ENCODE measurements around the gene CDK16.
"Not testable (repeated sequence)": the region's sequence is repeated elsewhere in the genome, so short reads cannot be mapped to it uniquely, and the experiment has no call there.

Gene CDK16

DNA sequence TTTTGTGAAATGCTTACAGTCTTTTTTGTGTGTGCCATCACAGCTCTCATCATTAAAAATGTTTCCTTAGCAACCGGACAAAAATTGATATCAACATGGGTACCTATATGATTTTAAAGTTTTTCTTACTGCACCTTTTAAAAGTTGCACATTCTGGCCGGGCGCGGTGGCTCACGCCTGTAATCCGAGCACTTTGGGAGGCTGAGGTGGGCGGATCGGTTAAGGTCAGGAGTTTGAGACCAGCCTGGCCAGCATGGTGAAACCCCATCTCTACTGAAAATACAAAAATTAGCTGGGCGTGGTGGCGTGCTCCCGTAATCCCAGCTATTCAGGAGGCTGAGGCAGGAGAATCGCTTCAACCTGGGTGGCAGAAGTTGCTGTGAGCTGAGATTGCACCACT, 39.1 kb downstream of the CDK16 start:
- DNase-seq, result not testable (repeated sequence)

GRCh38 chrX:47264483-47265173, 46.1 kb downstream of the CDK16 start:
- no peak for DNase-seq

GRCh38 chrX:47266643-47267042, 48.2 kb downstream of the CDK16 start:
- no peak for DNase-seq

- DNase-seq, result no peak
These were observed 53.5 kb downstream of the CDK16 start for GRCh38 chrX:47272013-47272408.

DNA sequence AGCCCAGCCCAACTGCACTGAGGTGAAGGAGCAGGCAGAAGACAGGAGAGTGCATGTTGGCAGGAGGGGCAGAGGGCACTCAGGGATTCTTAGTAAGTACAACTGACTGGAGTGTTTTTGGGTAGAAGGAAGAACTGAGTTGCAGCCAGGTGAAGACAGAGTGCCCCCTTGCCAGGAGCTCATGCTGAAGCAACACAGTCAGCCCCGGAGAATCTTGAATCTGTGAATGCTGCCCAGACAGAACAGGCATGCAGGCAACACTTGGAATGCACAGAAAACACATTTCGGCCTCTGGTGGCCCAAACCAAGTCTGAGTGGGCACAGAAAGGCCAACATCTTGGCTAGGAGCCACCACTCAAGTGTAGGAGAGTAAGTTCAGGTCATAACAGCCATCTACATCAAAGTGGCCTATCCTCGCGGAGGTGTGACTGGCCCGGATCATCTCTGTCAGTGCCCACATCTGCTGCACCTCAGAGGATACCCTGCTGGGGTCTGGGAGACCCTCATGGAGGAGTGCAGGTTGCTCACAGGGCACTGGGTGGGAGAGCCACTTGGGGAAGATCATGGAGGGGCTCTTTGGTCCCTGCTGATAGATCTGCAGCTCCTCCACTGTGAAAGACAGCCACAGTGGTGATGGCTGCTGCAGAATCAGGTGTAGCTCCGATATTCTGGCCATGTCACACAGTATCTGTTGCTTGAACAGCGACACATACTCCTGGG, 54.7 kb downstream of the CDK16 start:
- no peak for DNase-seq

GRCh38 chrX:47278691-47279090, 60.2 kb downstream of the CDK16 start:
- DNase-seq, result no peak
